GM12874 (cell line): Measurements from ENCODE around the gene NCF4.

ENCODE experiments used
- TF ChIP-seq, protein P1 (sequence below): IDR thresholded peaks from 2 replicates; pipeline ENCODE4 v1.5.1; 2011; ENCODE audit warnings: low read depth, mild to moderate bottlenecking, control low read depth, low read length, moderate library complexity; ENCODE audit not compliant: insufficient read depth

NCF4 gene

GRCh38 chr22:36907253-36908195, 46.7 kb downstream of the NCF4 start:
- TF ChIP-seq, protein P1, sequence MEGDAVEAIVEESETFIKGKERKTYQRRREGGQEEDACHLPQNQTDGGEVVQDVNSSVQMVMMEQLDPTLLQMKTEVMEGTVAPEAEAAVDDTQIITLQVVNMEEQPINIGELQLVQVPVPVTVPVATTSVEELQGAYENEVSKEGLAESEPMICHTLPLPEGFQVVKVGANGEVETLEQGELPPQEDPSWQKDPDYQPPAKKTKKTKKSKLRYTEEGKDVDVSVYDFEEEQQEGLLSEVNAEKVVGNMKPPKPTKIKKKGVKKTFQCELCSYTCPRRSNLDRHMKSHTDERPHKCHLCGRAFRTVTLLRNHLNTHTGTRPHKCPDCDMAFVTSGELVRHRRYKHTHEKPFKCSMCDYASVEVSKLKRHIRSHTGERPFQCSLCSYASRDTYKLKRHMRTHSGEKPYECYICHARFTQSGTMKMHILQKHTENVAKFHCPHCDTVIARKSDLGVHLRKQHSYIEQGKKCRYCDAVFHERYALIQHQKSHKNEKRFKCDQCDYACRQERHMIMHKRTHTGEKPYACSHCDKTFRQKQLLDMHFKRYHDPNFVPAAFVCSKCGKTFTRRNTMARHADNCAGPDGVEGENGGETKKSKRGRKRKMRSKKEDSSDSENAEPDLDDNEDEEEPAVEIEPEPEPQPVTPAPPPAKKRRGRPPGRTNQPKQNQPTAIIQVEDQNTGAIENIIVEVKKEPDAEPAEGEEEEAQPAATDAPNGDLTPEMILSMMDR = no peak

GRCh38 chr22:36910461-36910860, 49.7 kb downstream of the NCF4 start:
- TF ChIP-seq, protein P1 = no peak

- TF ChIP-seq, protein P1 = no peak
Measured at GRCh38 chr22:36911887-36912661, 51.3 kb downstream of the NCF4 start.

- TF ChIP-seq, protein P1 = no peak
Measured at GRCh38 chr22:36912694-36913426, 52.1 kb downstream of the NCF4 start.

GRCh38 chr22:36913427-36914389, 52.9 kb downstream of the NCF4 start, which contains the start of gene CSF2RB:
Gene CSF2RB (plus strand): TSS chr22:36913628. CDS start chr22:36922208, 8,580 bp downstream.
- TF ChIP-seq, protein P1 = no peak

DNA sequence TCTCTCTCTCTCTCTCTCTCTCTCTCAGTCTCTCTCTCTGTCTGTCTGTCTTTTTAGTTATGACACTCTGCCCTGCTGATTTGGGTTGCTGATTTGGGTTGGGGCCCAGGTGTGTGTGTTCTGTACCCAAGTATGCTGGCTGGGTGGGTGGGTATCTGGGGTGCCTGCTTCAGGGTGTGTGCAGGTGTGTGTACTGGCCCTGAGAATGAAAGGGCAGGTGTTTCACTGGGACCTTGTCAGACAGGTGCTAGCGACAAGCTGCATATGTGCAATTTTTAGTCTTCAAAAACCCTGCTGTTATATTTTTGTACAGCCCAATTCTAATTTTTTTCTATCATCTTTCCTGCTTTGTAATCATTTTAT, 53.6 kb downstream of the NCF4 start:
- TF ChIP-seq, protein P1 = no peak
